GM19467 (cell line): ENCODE measurements around the gene ADAM22.
"Not testable (repeated sequence)": the region's sequence is repeated elsewhere in the genome, so short reads cannot be mapped to it uniquely, and the experiment has no call there.

Experiments used
- ATAC-seq: cut with Tn5 transposase; IDR thresholded peaks from one replicate; pipeline ENCODE4 v1.9.1; 2021; ENCODE audit warnings: mild to moderate bottlenecking, moderate library complexity; ENCODE audit not compliant: unreplicated experiment

Gene ADAM22

GRCh38 chr7:88155756-88156155 is 221.7 kb downstream of the ADAM22 start:
- ATAC-seq = no peak

DNA sequence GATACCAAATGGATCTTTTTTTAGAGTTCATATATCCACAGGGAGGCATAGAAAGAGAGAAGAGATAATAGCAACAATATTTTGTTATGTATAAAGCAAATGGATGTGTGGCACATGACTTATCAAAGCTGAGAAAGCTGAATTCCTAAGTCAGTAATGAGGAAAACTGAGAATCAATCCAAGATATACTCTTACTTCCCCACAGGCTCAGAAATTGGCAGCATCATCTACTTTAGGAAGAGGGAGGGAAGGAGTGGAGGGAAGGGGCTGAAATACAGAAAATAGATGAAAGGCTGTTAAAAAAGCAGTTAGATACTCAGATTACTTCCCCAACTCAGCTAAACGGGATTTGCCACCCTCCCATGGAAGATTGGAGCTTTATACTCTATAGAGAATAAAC is 222.3 kb downstream of the ADAM22 start:
- no peak for ATAC-seq

DNA sequence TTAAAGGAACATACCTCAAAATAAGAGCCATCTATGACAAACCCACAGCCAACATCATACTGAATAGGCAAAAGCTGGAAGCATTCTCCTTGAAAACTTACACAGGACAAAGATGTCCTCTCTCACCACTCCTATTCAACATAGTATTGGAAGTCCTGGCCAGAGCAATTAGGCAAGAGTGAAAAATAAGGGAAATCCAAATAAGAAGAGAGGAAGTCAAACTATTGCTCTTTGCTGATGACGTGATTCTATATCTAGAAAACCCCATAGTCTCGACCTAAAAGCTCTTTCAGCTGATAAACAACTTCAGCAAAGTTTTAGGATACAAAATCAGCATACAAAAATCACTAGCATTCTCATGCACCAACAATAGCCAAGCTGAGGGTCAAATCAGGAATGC is 225.7 kb downstream of the ADAM22 start:
- not testable (repeated sequence) for ATAC-seq

- no peak for ATAC-seq
Measured at GRCh38 chr7:88165697-88166096, 231.6 kb downstream of the ADAM22 start.

- ATAC-seq = no peak
Measured at GRCh38 chr7:88167223-88167622, 233.2 kb downstream of the ADAM22 start.

GRCh38 chr7:88167721-88168120 is 233.7 kb downstream of the ADAM22 start:
- no peak for ATAC-seq

- no peak for ATAC-seq
Measured at GRCh38 chr7:88169717-88170320, 235.8 kb downstream of the ADAM22 start.

- no peak for ATAC-seq
Measured at GRCh38 chr7:88172842-88173241, 238.8 kb downstream of the ADAM22 start.

GRCh38 chr7:88176190-88176589 is 242.1 kb downstream of the ADAM22 start:
- ATAC-seq = no peak

- no peak for ATAC-seq
Measured at GRCh38 chr7:88183051-88183450, 249.0 kb downstream of the ADAM22 start.

DNA sequence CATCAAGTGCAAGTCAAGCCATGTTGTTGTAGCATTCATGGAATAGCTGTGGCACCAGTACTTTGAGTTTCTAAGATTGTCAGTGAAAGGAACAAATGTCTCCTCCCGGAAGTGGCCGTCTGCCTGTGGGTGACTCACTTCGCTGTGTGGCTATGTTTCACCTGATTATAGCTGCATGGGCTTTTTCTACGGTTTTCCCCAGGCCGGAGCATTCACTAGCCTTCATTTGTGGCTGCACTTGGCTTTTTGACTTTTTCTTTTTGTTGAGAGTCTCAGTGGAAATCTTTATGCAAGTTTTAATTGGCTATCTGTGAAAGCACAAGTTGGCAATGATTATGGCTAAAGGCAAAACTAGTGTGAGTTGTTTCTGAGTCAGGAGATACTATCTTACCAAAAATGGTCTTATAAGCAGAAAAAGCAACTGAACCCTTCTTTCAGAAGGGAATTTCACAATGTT is 250.8 kb downstream of the ADAM22 start:
- ATAC-seq = no peak

GRCh38 chr7:88185650-88186049 is 251.6 kb downstream of the ADAM22 start:
- no peak for ATAC-seq

GRCh38 chr7:88191911-88192310 is 257.9 kb downstream of the ADAM22 start:
- ATAC-seq = no peak

GRCh38 chr7:88200261-88200660 is 266.2 kb downstream of the ADAM22 start:
- no peak for ATAC-seq

- ATAC-seq = no peak
Measured at GRCh38 chr7:88200789-88201188, 266.7 kb downstream of the ADAM22 start.

GRCh38 chr7:88201305-88201704 is 267.3 kb downstream of the ADAM22 start:
- no peak for ATAC-seq

DNA sequence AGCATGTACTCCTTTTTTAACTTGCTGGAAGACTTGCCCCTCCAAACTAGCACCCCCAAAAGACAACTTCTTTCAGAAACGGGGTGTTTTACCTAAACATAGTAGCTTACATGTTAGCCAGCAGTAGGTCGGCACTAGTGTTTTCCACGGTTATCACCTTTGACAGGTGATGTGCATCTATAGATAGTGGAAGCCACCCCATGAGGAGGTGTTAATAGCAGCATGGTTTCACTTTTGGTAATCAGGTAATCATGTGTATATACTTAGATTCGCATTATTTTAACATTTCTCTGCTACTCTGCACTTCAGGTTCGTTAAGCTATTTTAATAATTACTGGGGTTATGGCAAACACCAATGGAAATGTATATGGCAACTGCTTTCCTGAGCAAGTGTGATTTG is 268.2 kb downstream of the ADAM22 start:
- no peak for ATAC-seq

- ATAC-seq = no peak
Measured at GRCh38 chr7:88202799-88203198, 268.7 kb downstream of the ADAM22 start.

- no peak for ATAC-seq
Measured at GRCh38 chr7:88203401-88203800, 269.4 kb downstream of the ADAM22 start.

DNA sequence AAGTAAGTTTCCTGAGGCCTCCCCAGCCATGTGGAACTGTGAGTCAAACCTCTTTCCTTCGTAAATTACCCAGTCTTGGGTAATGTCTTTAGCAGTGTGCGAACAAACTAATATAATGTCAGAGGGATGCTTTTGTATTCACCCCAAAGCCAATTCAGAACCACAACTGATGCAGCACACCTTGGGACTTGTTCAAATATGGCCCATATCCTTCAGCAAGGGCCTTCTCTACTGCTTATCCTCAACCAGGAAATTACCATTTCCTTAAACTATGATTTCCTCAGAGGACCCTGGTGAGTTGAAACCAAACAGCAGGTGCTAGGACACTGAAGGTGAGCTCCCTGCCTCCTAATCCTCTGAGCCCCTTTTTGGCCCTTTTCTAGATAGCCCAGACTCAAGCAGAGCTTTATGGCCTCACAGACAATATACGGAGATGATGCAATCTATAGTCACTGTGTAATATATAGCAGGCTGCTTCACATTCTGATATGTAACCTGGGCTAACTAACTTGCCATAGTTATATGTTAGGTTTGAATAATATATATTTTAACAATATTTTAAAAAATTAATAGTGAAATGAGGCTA is 270.6 kb downstream of the ADAM22 start:
- no peak for ATAC-seq

DNA sequence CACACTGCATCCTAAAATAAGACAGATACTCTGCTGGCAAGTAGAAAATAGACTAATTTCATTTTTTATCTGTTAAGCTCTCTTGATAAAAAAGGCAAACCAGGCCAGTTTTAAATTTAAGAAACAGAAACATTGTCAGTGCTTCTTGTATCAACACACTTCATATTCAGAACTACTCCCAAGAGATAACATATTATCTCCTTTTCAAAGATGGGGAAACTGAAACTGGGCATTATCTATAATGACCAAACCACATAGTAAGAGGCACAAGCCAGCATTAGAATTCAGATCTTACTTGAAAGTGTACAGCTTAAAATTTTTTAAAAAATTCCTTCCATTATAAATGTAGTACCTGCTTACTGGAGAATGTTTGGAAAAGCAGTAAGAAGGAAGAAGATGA is 271.1 kb downstream of the ADAM22 start:
- ATAC-seq = no peak

GRCh38 chr7:88206254-88206653 is 272.2 kb downstream of the ADAM22 start:
- no peak for ATAC-seq

DNA sequence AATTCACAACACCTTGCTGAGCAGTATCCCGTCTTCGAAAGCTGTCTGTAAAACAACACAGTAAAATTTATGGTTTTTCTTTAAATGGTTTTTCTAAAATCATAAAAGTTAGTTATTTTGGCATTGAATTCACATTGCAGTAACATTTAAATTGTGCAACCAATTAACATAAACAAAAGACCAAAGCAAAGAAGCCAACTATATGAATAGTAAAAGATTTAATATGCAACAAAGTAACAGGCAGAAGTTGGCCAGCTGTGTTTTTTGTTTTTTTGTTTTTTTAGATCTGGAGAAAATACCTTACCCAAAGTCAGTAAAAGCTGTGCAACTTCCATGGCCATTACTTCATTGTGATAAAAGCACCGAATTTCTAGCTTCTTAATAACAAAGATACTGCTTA is 274.5 kb downstream of the ADAM22 start:
- ATAC-seq = no peak
